ENCODE measurements around the gene NCOA1. TPM values are rescaled to one million over a fixed set of nuclear protein-coding genes. Genes with fewer than 3 reads are reported as not detected.

Gene NCOA1
- total and polyA plus RNA-seq, 2 experiments from 2014 or later: 32.5 to 51.7 TPM

DNA sequence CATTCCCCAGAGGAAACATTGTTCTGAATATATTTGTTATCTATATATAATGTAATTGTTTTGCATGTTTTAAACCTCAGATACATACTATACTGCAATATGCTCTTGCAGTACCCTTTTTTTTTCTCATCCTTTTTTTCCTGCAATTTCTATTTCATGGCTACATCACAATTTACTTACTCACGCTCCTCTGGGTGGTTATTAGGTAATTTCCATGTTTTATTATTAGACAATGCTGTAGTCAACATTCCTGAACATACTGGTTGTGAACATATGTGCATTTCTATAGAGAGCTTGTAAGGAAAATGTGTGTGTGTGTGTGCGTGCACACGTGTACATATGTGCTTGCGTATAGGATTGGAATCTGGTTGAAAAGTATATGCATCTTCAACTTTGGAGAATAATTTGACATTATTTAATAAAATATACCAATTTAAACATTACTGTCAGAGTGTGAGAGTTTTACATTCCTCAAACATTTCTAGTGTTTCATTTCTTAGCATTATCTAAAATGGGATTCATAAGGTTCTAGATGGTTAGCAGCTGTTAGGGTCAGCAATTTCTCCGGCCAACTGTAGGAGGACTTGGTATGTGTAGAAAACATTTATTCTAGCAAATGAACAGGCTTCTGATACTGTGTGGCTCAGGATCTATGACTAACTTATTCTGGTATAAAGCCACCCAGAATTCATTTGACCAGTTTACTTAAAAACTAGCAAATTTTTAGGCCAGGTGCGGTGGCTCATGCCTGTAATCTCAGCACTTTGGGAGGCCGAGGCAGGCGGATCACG, 22.4 kb downstream of the NCOA1 start:
- H3K79me2 ChIP-seq: peaks cover 91% of the 10 kb centered on the region
- H3K9me2 ChIP-seq (replicated peaks; ENCODE audit: insufficient read depth): no peaks in the 10 kb centered on the region
- H3K4me2 ChIP-seq: no peak overlapping the region
- TF ChIP-seq, protein P1, sequence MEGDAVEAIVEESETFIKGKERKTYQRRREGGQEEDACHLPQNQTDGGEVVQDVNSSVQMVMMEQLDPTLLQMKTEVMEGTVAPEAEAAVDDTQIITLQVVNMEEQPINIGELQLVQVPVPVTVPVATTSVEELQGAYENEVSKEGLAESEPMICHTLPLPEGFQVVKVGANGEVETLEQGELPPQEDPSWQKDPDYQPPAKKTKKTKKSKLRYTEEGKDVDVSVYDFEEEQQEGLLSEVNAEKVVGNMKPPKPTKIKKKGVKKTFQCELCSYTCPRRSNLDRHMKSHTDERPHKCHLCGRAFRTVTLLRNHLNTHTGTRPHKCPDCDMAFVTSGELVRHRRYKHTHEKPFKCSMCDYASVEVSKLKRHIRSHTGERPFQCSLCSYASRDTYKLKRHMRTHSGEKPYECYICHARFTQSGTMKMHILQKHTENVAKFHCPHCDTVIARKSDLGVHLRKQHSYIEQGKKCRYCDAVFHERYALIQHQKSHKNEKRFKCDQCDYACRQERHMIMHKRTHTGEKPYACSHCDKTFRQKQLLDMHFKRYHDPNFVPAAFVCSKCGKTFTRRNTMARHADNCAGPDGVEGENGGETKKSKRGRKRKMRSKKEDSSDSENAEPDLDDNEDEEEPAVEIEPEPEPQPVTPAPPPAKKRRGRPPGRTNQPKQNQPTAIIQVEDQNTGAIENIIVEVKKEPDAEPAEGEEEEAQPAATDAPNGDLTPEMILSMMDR (IDR thresholded peaks at IDR 0.05; ENCODE audit: poor library complexity): no peak
- TF ChIP-seq EZH2phosphoT487 (IDR thresholded peaks at IDR 0.05; ENCODE audit: low read depth, severe bottlenecking, unreplicated experiment) (no peak), EZH2 (IDR thresholded peaks at IDR 0.05; ENCODE audit: borderline replicate concordance) (no peak)
- no peak overlapping the region for H2AFZ ChIP-seq
- H4K20me1 ChIP-seq (ENCODE audit: insufficient read depth, poor library complexity, severe bottlenecking): peaks cover 60% of the 10 kb centered on the region
- peaks cover 18% of the 10 kb centered on the region for H3K4me1 ChIP-seq (ENCODE audit: insufficient read depth)
- no peak overlapping the region for H3K4me3 ChIP-seq
- no peaks in the 10 kb centered on the region for H3K9me3 ChIP-seq (ENCODE audit: low read depth)
- no peaks in the 10 kb centered on the region for H3K36me3 ChIP-seq (replicated peaks; ENCODE audit: insufficient read depth, low read depth)
- no peak overlapping the region for H3K27ac ChIP-seq
- 96% methylated on average over 9 of the region's 9 CpGs for WGBS (ENCODE audit: low lambda C conversion rate, missing lambda C conversion rate)
- DNase-seq (ENCODE audit: low spot score): no peak
- no peaks in the 10 kb centered on the region for H3K27me3 ChIP-seq

DNA sequence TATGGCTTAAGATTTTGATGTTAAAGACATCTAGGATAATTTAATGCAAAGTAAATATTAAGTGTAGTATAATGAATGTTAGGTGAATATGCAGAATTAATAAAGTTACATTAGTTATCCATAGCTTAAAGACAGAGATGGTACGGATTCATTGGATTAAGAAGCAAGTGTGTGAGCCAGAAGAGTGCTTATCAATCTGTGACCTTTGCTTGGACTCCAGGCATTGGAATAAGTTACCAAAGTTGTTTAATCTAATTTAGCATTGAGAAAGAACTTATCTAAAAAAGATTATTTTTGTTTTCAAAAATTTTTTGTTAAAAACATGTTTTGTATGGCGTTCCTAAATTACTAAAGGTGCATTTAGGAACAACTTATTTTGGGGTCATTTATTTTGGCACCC, 23.8 kb downstream of the NCOA1 start:
- Histone ChIP-seq H3K79me2 (peaks cover 91% of the 10 kb centered on the region), H3K9me2 (replicated peaks; ENCODE audit: insufficient read depth) (no peaks in the 10 kb centered on the region), H3K4me2 (no peak overlapping the region), H3K36me3 (replicated peaks; ENCODE audit: insufficient read depth, low read depth) (no peaks in the 10 kb centered on the region), H4K20me1 (ENCODE audit: insufficient read depth, poor library complexity, severe bottlenecking) (peaks cover 56% of the 10 kb centered on the region), H3K4me1 (ENCODE audit: insufficient read depth) (peaks cover 18% of the 10 kb centered on the region), H3K27me3 (no peaks in the 10 kb centered on the region), H3K9me3 (ENCODE audit: low read depth) (no peaks in the 10 kb centered on the region), H3K4me3 (no peak overlapping the region), H3K27ac (no peak overlapping the region), H2AFZ (no peak overlapping the region)
- WGBS (ENCODE audit: low lambda C conversion rate, missing lambda C conversion rate): 71% methylated on average over 2 of the region's 2 CpGs
- DNase-seq (ENCODE audit: low spot score): no peak
- TF ChIP-seq EZH2phosphoT487 (IDR thresholded peaks at IDR 0.05; ENCODE audit: low read depth, severe bottlenecking, unreplicated experiment) (no peak), EZH2 (IDR thresholded peaks at IDR 0.05; ENCODE audit: borderline replicate concordance) (no peak)
- TF ChIP-seq, protein P1 (IDR thresholded peaks at IDR 0.05; ENCODE audit: poor library complexity): no peak

DNA sequence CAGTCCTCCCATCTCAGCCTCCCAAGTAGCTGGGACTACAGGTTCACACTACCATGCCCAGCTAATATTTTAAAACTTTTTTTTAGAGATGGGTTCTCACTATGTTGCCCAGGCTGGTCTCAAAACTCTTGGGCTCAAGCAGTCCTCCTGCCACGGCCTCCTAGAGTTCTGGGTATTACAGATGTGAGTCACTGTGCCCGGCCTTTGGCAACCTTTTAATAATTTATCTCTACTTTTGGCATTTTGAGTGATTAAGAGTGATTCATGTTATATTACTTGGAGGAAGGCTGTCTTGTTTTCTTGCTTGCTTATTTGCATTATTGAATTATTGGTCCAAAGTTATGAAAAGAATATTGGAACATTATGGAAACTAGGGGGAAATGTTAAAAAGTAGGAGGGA, 24.3 kb downstream of the NCOA1 start:
- no peak overlapping the region for H3K4me3 ChIP-seq
- no peak overlapping the region for H3K27ac ChIP-seq
- no peaks in the 10 kb centered on the region for H3K9me2 ChIP-seq (replicated peaks; ENCODE audit: insufficient read depth)
- H3K79me2 ChIP-seq: peaks cover 91% of the 10 kb centered on the region
- no peak overlapping the region for H3K4me2 ChIP-seq
- H3K27me3 ChIP-seq: no peaks in the 10 kb centered on the region
- H2AFZ ChIP-seq: no peak overlapping the region
- peaks cover 56% of the 10 kb centered on the region for H4K20me1 ChIP-seq (ENCODE audit: insufficient read depth, poor library complexity, severe bottlenecking)
- no peaks in the 10 kb centered on the region for H3K9me3 ChIP-seq (ENCODE audit: low read depth)
- TF ChIP-seq, protein P1 (IDR thresholded peaks at IDR 0.05; ENCODE audit: poor library complexity): no peak
- TF ChIP-seq EZH2 (IDR thresholded peaks at IDR 0.05; ENCODE audit: borderline replicate concordance) (no peak), EZH2phosphoT487 (IDR thresholded peaks at IDR 0.05; ENCODE audit: low read depth, severe bottlenecking, unreplicated experiment) (no peak)
- peaks cover 18% of the 10 kb centered on the region for H3K4me1 ChIP-seq (ENCODE audit: insufficient read depth)
- H3K36me3 ChIP-seq (replicated peaks; ENCODE audit: insufficient read depth, low read depth): no peaks in the 10 kb centered on the region
- no peak for DNase-seq (ENCODE audit: low spot score)
- 92% methylated on average over 2 of the region's 2 CpGs for WGBS (ENCODE audit: low lambda C conversion rate, missing lambda C conversion rate)
